Mucosa of rectum (tissue), 2 donors: ENCODE data around the gene TSTD1.

Experiments
- H3K27ac ChIP-seq, 2 donors: one replicate each; pipeline ENCODE4 v1.7.0; 2013; ENCODE audit warnings: inconsistent platforms in 2 of 2, low read depth in 2 of 2, low read length in 2 of 2
- H3K27me3 ChIP-seq, 2 donors: one replicate each; pipeline ENCODE4 v1.7.0; 2013; ENCODE audit warnings: low read length in 2 of 2; ENCODE audit not compliant: control insufficient read depth in 2 of 2, insufficient read depth in 2 of 2
- H3K36me3 ChIP-seq, 2 donors: one replicate each; pipeline ENCODE4 v1.7.0; 2013; ENCODE audit warnings: low read length in 2 of 2; ENCODE audit not compliant: control insufficient read depth in 2 of 2, insufficient read depth in 2 of 2
- H3K4me1 ChIP-seq, 2 donors: one replicate each; pipeline ENCODE4 v1.7.0; 2013; ENCODE audit warnings: low read length in 2 of 2, mild to moderate bottlenecking in 1 of 2; ENCODE audit not compliant: control insufficient read depth in 2 of 2, insufficient read depth in 2 of 2
- H3K4me3 ChIP-seq, 2 donors: one replicate each; pipeline ENCODE4 v1.7.0; 2013; ENCODE audit warnings: low read length in 2 of 2
- H3K9ac ChIP-seq, 2 donors: one replicate each; pipeline ENCODE4 v1.7.0; 2013; ENCODE audit warnings: low read length in 2 of 2, low read depth in 1 of 2, mild to moderate bottlenecking in 1 of 2
- H3K9me3 ChIP-seq, 2 donors: one replicate each; pipeline ENCODE4 v1.7.0; 2013; ENCODE audit warnings: low read length in 2 of 2; ENCODE audit not compliant: control insufficient read depth in 2 of 2
- donor health status: healthy.
- donor health status: Normal muscosa, but diverticular disease.

Gene TSTD1

GRCh38 chr1:161012420-161012819 lies 26.3 kb downstream of the TSTD1 start:
- H3K4me3 ChIP-seq: no peak overlapping the region
- no peak overlapping the region for H3K9ac ChIP-seq
- peaks cover 3 to 9% of the 10 kb centered on the region in 2 donors for H3K36me3 ChIP-seq
- H3K27ac ChIP-seq: peak overlapping the region; percentile 95 to 96
- no peaks in the 10 kb centered on the region for H3K9me3 ChIP-seq
- H3K4me1 ChIP-seq: peaks cover 21 to 25% of the 10 kb centered on the region in 2 donors
- H3K27me3 ChIP-seq: no peaks in the 10 kb centered on the region

- Histone ChIP-seq H3K4me3 (no peak overlapping the region), H3K9me3 (no peaks in the 10 kb centered on the region), H3K4me1 (peaks cover 19 to 25% of the 10 kb centered on the region in 2 donors), H3K27me3 (no peaks in the 10 kb centered on the region), H3K9ac (no peak overlapping the region), H3K27ac (no peak overlapping the region), H3K36me3 (peaks cover 3 to 9% of the 10 kb centered on the region in 2 donors)
Observed at GRCh38 chr1:161009602-161010211, 29.1 kb downstream of the TSTD1 start.

GRCh38 chr1:161008869-161009510 lies 29.8 kb downstream of the TSTD1 start:
- no peak overlapping the region for H3K9ac ChIP-seq
- no peaks in the 10 kb centered on the region for H3K27me3 ChIP-seq
- H3K4me1 ChIP-seq: peaks cover 13 to 18% of the 10 kb centered on the region in 2 donors
- peaks cover 3 to 9% of the 10 kb centered on the region in 2 donors for H3K36me3 ChIP-seq
- H3K27ac ChIP-seq: no peak overlapping the region
- no peak overlapping the region for H3K4me3 ChIP-seq
- no peaks in the 10 kb centered on the region for H3K9me3 ChIP-seq

- Histone ChIP-seq H3K4me3 (no peak overlapping the region), H3K36me3 (peaks cover 3 to 9% of the 10 kb centered on the region in 2 donors), H3K9me3 (no peaks in the 10 kb centered on the region), H3K9ac (no peak overlapping the region), H3K4me1 (peaks cover 0 to 6% of the 10 kb centered on the region in 2 donors), H3K27ac (no peak overlapping the region), H3K27me3 (no peaks in the 10 kb centered on the region)
Observed at GRCh38 chr1:161007369-161007768, 31.4 kb downstream of the TSTD1 start.

GRCh38 chr1:161006563-161006962 lies 32.2 kb downstream of the TSTD1 start:
- no peak overlapping the region for H3K4me3 ChIP-seq
- no peaks in the 10 kb centered on the region for H3K27me3 ChIP-seq
- H3K9me3 ChIP-seq: no peaks in the 10 kb centered on the region
- peaks cover 6 to 11% of the 10 kb centered on the region in 2 donors for H3K36me3 ChIP-seq
- no peak overlapping the region for H3K9ac ChIP-seq
- peaks cover 0 to 6% of the 10 kb centered on the region in 2 donors for H3K4me1 ChIP-seq
- no peak overlapping the region for H3K27ac ChIP-seq

- no peaks in the 10 kb centered on the region for H3K27me3 ChIP-seq
- no peak overlapping the region for H3K9ac ChIP-seq
- no peaks in the 10 kb centered on the region for H3K9me3 ChIP-seq
- H3K27ac ChIP-seq: no peak overlapping the region
- H3K4me3 ChIP-seq: no peak overlapping the region
- H3K4me1 ChIP-seq: peaks cover 0 to 6% of the 10 kb centered on the region in 2 donors
- peaks cover 39 to 46% of the 10 kb centered on the region in 2 donors for H3K36me3 ChIP-seq
Observed at GRCh38 chr1:161001525-161001924, 37.2 kb downstream of the TSTD1 start.

GRCh38 chr1:161000736-161001480 lies 37.9 kb downstream of the TSTD1 start:
- no peak overlapping the region for H3K9ac ChIP-seq
- H3K4me1 ChIP-seq: peaks cover 0 to 6% of the 10 kb centered on the region in 2 donors
- H3K36me3 ChIP-seq: peaks cover 39 to 46% of the 10 kb centered on the region in 2 donors
- no peak overlapping the region for H3K27ac ChIP-seq
- H3K27me3 ChIP-seq: no peaks in the 10 kb centered on the region
- no peak overlapping the region for H3K4me3 ChIP-seq
- H3K9me3 ChIP-seq: no peaks in the 10 kb centered on the region

- H3K27ac ChIP-seq: no peak overlapping the region
Observed at GRCh38 chr1:160999376-160999775, 39.4 kb downstream of the TSTD1 start.

GRCh38 chr1:160997323-160998038 lies 41.3 kb downstream of the TSTD1 start:
- Histone ChIP-seq H3K4me1 (peaks cover 0 to 6% of the 10 kb centered on the region in 2 donors), H3K27ac (peak overlapping the region; percentile 60 to 75), H3K9ac (no peak overlapping the region), H3K27me3 (no peaks in the 10 kb centered on the region), H3K4me3 (no peak overlapping the region), H3K36me3 (peaks cover 39 to 46% of the 10 kb centered on the region in 2 donors), H3K9me3 (no peaks in the 10 kb centered on the region)

More at GRCh38 chr1:160999376-160999775, 39.4 kb downstream of the TSTD1 start:
- Histone ChIP-seq H3K4me1 (peaks cover 0 to 6% of the 10 kb centered on the region in 2 donors), H3K27me3 (no peaks in the 10 kb centered on the region), H3K4me3 (no peak overlapping the region), H3K9ac (no peak overlapping the region), H3K9me3 (no peaks in the 10 kb centered on the region), H3K36me3 (peaks cover 39 to 46% of the 10 kb centered on the region in 2 donors)
